DMS153 treated with DMSO at 0.1 percent for 48 hours (cell line): Measurements from ENCODE around the gene PDPK1.
A peak's percentile ranks its signal among the peaks of the same experiment; 100 is the strongest.

Experiments
- DNase-seq: peaks from one replicate; lab custom pipeline; 2025; ENCODE audit not compliant: unreplicated experiment; lab: John Stamatoyannopoulos, UW

Gene PDPK1

GRCh38 chr16:2537451-2538379, at the start of gene PDPK1:
Gene PDPK1 (plus strand): TSS chr16:2538021. CDS start chr16:2538113, 92 bp downstream.
- peak; percentile 74 for DNase-seq

DNA sequence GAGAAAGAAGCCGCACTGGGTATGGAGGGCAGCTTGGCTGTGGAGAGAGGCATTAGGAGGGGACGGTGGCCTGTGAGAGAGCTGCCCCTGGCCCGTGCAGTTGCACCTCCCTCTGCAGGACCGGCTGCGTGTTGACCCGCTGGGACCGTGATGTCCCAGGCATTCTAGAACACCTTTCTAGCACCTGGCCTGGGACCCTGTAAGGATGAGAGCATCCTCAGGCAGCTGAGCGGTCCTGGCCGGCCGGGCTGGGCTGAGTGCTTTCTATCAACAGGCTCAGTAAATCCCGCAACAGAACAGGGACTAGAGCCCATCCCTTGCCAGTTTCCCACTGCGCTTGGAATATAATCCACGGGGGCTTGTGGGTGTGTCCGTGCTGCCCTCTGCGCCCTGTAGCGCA, 48.2 kb upstream of the PDPK1 start:
- DNase-seq = no peak

GRCh38 chr16:2490190-2491105, 47.4 kb upstream of the PDPK1 start:
- DNase-seq = no peak

DNA sequence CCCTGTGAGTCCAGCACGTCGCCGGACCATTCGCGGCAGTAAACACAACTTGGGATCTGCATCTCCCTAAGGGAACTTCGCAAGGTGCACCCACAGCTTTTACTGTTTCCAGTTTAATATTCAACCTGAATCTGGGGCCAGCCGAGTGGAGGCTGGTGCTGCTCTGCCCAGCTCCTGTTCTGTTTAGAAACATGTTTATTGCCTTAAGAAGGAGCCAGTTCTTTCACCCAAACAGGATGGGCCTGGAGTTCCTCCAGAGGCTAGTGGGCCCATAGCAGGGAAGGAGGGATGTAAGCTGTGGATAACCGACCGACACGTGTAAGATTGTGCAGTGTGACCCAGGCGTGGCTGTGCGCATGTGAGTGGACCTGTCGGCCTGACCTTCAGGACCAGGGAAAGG, 45.5 kb upstream of the PDPK1 start:
- no peak for DNase-seq

- no peak for DNase-seq
Observed at GRCh38 chr16:2493605-2494004, 44.2 kb upstream of the PDPK1 start.

DNA sequence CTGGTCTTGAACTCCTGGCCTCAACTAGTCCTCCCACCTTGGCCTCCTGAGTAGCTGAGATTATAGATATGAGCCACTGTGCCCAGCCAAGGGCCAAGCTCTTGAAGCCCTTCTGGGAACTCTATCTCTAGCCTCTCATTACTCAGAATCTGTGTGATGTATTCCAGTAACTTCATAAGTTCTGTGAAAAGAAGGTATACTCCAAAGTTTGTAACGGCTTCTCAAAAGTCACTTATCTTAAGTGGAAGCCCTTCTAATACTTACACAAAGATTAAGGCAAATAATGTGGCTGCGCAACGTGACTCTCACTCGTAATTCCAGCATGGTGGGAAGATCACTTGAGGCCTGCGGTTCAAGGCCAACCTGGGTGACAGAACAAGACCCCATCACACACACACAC, 43.2 kb upstream of the PDPK1 start:
- no peak for DNase-seq

GRCh38 chr16:2495041-2495440, 42.8 kb upstream of the PDPK1 start:
- no peak for DNase-seq

GRCh38 chr16:2496223-2497115, 41.4 kb upstream of the PDPK1 start:
- DNase-seq = no peak

DNA sequence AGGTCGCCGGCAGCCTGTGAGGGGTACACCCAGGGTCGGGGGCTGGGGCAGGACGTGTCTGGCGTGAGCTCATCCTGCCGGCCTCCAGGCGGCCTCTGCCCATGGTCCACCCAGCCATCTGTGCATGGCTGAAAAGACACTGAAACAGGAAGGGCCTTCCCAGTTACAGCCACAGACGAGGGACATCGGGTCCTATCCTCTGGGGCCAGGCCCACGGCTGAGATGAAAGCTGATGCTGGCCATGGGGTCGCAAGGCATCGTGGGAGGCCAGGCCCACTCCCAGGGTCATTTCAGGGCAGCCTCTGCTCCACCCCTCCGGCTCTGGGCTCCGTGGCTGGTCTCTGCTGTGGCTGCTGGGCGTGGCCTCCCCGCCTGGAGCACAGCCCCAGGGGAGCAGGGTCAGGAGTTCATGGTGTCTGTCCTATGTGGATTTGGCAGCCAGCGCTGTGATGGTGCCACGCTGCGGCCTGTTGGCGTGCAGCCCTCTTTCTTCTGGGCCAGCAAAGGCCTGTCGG, 40.6 kb upstream of the PDPK1 start:
- DNase-seq = no peak

DNA sequence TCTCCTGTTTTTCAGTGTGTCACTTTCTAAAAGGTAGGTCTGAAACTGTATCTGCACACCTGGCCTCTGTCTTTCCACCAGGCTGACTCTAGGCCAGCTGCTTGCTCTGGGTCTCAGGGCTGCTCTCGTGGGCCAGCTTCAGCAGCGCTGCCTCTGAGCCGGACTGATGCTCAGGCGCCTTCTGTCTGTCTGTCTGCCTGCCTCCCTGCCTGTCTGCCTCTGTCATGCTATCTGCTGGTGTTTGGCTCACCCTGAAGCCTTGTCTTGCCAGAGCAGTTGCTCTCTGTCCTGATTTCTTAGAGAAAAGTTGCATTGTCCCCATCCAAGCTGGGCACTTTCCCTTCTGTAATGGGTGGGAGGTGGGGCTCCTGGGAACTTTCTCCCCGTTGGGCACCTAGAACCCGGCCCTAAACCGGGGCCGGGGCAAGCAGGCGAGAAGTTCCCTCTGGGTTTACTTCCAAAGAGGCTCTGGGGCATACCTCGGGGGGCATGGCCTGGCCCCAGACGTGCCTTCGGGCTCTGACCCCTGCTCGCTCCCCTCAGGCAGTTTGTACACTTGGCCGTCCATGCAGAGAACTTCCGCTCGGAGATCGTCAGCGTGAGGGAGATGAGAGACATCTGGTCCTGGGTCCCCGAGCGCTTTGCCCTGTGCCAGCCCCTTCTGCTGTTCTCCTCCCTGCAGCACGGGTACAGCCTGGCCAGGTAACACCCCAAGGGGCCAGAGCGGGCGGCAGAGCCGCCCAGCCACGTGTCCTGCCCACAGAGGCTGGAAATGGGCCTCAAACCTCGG, 39.9 kb upstream of the PDPK1 start:
- DNase-seq = no peak

GRCh38 chr16:2498531-2499253, 39.1 kb upstream of the PDPK1 start:
- DNase-seq = no peak

DNA sequence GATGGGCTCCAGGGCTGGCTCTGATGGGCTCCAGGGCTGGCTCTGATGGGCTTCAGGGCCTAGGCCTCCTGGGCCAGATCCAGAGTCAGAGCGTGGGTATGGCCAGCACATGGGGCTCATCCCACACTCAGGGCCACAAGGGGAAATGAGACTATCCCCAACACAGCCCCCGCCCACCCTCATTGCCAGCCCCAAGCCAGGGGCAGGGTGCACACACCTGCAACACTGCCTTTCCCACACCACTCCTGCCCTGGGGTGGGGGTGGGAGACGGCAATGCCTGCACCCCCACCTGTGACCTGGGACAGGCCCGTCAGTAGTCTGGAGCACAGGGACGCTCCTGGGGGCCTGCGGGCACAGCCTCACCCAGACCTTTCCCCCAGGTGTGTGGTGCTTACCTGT, 38.4 kb upstream of the PDPK1 start:
- no peak for DNase-seq

GRCh38 chr16:2499890-2500429, 37.9 kb upstream of the PDPK1 start:
- DNase-seq = no peak

- DNase-seq = no peak
Observed at GRCh38 chr16:2500430-2500917, 37.3 kb upstream of the PDPK1 start.

DNA sequence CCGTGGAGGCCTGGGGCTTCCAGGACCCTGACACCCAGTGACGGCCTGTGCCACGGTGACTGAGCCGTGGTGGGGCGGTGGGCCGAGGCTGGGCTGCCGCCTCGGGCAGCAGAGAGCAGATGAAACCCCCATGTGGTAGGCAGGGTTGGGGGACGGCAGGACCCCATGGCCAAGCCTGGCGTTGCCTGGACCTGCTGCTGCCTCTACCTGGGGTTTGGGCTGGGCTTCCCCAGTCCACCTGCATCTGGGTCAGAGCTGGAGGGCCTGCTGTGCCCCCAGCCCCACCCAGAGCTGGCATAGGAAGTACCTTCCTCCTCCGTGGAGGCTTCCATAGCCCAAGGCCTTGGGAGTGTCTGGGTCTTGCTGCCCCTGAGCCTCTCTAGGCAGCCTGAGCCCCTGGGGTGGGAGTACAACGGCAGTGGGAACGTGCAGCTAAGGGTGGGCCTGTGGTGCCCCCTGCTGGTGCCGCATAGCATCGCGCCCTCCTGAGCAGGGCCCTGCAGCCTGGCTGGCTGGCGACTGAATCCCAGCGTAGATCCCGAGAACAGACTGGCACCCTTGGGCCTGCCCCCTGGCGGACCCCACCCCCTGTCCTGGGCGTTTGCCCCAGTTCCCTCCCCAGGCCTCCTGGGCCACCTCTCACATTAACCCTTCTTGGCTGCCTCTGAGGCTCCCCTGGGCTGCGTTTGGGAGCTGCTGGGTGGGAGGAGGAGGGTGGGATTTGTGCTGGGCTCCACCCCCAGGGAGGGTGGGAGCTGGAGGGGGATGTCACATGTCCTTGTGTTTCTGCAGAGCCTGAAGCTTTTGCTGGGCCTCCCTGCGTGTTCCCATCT, 36.7 kb upstream of the PDPK1 start:
- DNase-seq = peak; percentile 33

DNA sequence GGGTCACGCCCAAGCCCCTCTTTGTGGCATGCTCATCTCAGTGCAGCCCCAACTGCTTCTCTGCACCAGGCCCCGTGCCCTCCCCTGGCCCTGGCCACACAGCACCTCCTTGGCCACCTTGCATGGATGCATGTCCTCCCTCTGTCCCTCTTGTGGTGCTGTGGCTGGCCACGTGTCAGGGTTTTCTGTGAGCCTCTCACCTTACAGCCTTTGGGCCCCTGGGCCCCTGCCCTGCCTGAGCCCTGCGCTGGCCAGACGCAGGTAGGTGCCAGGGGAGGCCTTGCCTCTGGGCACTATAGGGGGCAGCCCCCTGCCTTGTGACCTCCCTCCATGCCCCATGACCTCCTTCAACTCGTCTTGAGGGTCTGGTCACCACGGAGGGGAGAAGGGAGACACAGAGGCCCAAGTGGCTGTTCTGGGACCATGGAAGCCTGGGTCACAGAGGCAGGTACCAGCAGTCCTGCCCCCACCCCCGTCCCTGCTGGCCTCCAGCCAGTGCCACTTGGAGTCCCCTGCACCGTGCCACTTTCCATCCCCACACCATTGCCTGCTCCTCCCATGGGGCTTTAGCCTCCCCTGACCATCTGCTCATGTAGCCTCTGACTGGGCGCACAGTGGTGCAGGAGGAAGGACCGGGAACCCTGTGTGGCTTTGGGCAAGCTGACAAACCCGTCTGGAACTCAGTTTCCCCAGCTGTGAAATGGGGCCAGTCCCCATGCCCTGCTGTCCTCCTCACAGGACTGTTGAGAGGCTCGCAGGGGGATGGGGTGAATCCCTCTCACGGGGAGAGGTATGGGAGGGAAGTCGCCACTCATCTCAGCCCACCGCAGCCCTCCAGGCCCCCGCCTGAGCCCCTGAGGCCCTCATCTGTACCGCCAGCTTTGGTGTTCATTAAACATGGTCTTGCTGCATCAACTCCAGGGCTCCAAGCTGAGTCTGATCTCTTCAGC, 35.6 kb upstream of the PDPK1 start:
- DNase-seq = no peak

GRCh38 chr16:2505695-2506094, 32.1 kb upstream of the PDPK1 start:
- DNase-seq = no peak
